AG09319 (cell line): Measurements from ENCODE around the gene LYRM7.

ENCODE experiments used
- DNase-seq: peaks from one replicate; pipeline ENCODE4 v3.0.0-alpha.2; 2010; ENCODE audit warnings: low read depth; ENCODE audit errors: extremely low read depth
- CTCF ChIP-seq: IDR thresholded peaks from 2 replicates; pipeline ENCODE4 v1.5.1; 2011; ENCODE audit warnings: low read depth, mild to moderate bottlenecking, inconsistent platforms, low read length, moderate library complexity

Gene LYRM7

GRCh38 chr5:131226899-131227298 lies 56.2 kb downstream of the LYRM7 start:
- no peak for DNase-seq
- no peak for TF ChIP-seq CTCF

GRCh38 chr5:131228646-131229045 lies 57.9 kb downstream of the LYRM7 start:
- TF ChIP-seq CTCF = no peak
- DNase-seq = no peak

GRCh38 chr5:131229623-131230022 lies 58.9 kb downstream of the LYRM7 start:
- no peak for TF ChIP-seq CTCF

GRCh38 chr5:131230406-131230805 lies 59.7 kb downstream of the LYRM7 start:
- TF ChIP-seq CTCF = no peak
- DNase-seq = no peak

More at GRCh38 chr5:131229623-131230022, 58.9 kb downstream of the LYRM7 start:
- DNase-seq = no peak

- DNase-seq = no peak
- no peak for TF ChIP-seq CTCF
Observed at GRCh38 chr5:131239686-131240085, 68.9 kb downstream of the LYRM7 start.

GRCh38 chr5:131242728-131243255 lies 72.0 kb downstream of the LYRM7 start:
- TF ChIP-seq CTCF = no peak
- no peak for DNase-seq

GRCh38 chr5:131245312-131245711 lies 74.6 kb downstream of the LYRM7 start:
- no peak for DNase-seq
- TF ChIP-seq CTCF = no peak
